Raji (cell line): ENCODE results near the gene SNX25.
A peak's percentile ranks its signal among the peaks of the same experiment; 100 is the strongest.

ENCODE experiments used
- POLR2A ChIP-seq: IDR thresholded peaks from 2 replicates; pipeline ENCODE4 v1.6.1; 2011; ENCODE audit warnings: low read depth, low read length, control low read depth; ENCODE audit not compliant: insufficient read depth

The SNX25 gene

DNA sequence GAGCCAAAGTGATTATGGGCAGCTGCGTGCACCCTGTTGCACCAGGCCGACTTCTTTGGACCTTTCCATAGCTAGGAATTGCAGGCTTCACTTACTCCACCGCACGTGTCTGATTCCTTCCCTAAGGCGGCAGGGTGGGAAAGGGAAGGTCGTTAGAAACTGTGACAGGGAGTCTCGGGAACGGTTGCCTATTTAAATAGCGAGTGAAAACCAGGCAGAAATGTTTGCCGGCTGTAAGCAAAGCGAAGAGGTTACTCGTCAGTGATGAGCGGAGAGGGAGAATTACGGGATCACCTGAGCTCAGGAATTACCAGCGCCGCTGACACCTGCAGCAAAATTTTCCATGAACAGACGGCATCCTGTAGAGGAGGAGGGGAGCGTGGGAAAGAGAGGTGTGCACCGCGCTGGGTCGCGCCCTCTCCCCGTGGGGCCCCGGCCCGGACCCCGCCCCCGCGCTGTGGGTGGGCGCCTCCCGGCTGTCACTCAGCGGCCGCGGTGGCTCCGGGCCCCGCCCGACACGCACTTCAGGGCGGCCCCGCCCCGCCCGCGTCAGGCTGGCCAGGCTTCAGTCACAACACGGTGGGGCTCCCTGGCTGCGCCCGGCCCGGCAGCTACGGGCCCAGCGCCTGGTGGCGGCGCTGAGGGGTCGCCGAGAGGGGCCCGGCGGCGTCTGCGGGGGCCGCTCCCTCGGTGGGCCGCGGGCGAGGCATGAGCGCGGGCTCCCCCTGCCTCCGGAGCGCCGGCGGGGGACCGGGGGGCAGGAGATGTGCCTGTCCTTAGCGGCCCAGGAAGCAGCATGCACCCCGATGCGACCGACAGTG is at the start of gene SNX25:
Gene SNX25 (plus strand): TSS at position 568 of the 821 bp plus-strand sequence. CDS start 229 bp downstream, at position 797.
- TF ChIP-seq POLR2A = peak; percentile 71

DNA sequence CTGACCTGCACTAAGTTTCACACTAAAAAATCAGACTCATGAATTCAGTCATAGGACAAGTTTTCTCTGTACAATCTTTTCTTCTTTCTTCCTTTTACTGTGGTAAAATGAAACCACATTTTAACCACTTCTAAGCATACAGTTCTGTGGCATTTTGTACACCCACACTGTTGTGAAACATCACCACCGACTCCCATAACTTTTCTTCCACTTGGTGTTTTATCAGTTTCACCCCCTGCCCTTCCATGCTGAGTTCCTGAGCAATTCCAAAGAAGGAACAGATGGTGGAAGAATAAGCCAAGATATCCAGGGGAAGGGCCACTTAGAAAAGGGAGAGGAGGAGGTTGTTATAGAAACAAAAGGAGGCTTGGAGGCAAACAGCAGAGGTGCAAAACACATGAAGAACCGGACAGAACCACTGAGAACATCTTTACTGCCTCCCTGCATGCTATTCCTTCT is 43.8 kb upstream of the SNX25 start:
- no peak for TF ChIP-seq POLR2A

DNA sequence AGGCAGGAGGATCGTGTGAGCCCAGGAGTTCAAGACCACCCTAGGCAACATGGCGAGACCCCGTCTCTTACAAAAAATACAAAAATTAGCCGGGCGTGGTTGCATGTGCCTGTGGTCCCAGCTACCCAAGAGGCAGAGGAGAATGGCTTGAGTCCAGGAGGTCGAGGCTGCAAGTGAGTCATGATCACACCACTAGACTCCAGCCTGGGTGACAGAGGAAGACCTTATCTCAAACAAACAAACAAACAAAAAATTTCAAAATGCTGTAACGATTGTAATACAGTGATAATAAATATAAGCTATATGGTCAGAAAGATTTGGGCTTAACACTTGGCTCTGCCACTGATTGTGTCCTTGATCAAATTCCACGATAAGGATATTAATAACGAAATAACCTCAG is 42.2 kb upstream of the SNX25 start:
- no peak for TF ChIP-seq POLR2A

DNA sequence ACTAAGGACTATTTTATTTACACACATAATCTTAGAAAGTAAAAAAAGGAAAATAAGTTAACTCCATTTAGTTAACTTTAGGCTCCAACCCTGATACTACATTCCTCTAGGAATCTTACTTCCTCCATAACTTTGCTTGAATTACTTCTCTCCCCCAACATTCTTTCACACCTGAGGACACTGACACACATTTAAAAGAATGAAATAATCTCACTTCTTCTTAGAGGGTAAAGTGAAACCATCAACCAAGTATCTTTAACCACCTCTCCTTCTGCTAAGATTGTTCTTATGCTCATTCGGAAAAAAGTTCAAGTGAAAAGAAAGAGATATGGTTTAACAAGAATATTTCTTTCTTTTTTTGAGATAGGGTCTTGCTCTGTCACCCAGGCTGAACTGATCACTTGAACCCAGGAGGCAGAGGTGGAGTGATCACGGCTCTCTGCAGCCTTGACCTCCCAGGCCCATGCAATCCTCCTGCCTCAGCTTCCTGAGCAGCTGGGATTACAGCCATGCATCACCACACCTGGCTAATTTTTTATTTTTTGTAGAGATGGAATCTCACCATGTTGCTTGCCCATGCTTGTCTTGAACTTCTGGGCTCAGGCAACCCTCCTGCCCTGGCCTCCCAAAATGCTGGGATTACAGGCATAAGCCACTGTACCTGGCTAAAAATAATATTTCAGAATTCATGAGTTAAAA is 37.9 kb upstream of the SNX25 start:
- TF ChIP-seq POLR2A = no peak

GRCh38 chr4:185179488-185179887 is 29.9 kb upstream of the SNX25 start:
- TF ChIP-seq POLR2A = no peak

DNA sequence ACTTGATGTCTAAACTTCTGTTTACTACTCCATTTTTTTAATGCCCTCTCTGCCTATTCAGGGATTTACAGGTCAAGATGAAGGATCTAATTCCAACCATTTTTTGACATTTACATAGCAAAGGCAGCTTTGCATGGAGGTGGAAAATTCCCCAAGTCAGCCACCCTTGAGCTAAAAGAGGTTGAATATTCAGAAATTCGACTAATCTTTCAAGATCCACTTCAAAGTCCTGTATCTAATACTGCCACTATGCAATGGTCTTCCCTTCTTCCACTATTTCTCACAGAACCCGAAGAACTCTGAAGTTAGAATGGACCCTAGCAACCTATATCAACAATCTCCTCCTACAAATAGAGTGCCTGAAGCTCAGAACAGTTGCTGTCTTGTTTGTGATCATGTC is 27.2 kb upstream of the SNX25 start:
- no peak for TF ChIP-seq POLR2A

GRCh38 chr4:185183622-185184281 is 25.6 kb upstream of the SNX25 start:
- TF ChIP-seq POLR2A = no peak

- no peak for TF ChIP-seq POLR2A
Observed at GRCh38 chr4:185186769-185187168, 22.6 kb upstream of the SNX25 start.

GRCh38 chr4:185189606-185190305 is 19.6 kb upstream of the SNX25 start:
- TF ChIP-seq POLR2A = no peak

DNA sequence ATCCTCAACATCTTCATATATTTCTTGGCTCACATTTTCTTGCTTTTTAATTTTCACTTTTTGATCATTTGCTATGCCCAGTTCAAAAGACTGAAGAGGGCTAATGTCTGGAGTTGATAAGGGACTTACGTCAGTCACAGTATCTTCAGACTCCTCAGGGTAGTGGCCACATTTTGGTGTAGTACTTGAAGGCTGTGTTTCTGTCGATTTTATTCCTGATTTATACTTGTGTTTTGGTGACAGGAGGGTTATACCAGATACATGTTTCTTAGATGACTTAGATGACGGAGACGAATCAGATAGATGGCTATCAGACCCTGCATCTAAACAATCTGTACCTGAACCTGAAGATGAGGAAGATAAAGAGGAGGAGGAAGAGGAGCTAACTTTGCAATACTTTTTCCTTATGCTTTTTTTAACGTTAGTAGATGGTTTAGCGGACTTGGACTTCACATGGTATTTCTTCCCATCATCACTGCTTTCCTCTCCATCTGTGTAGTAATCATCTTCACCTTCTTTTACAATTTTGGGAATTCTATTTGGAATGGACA is 19.0 kb upstream of the SNX25 start:
- no peak for TF ChIP-seq POLR2A

DNA sequence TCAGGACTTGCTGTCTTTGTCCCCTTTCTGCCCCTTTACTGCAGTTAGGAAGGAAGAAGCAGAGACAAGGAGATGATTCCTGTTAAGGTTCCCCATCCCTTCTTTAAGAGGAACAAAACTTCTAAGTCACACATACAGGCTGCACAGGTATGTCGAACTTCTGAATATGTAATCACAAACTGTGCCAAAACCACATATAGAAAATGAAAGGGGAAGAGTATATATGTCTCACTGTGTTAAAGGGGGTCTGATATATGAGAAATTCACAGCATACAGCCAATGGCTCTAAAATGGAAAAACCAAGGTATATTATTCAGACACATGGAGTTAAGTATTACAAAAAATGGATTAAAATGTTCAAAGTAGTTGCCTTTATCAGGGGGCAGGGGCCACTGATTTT is 17.3 kb upstream of the SNX25 start:
- TF ChIP-seq POLR2A = no peak

GRCh38 chr4:185194924-185195888 is 14.2 kb upstream of the SNX25 start:
- TF ChIP-seq POLR2A = no peak

DNA sequence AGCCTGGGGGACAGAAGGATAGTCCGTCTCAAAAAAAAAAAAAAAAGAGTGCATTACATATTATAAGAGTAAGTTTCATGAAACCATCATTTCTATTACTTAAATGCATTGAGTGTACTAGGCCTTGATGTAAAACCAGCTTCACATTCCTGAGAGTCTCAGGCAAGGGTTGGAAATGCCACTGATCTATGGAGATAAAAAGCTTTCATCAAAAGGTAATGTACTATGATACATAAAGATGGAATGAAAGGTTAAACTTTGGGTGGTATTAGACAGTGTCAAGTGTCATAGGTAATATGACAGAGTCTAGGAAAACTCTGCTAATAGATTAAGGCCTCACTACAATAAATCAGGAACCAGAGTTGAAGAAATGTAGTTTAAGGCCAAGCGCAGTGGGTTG is 13.0 kb upstream of the SNX25 start:
- TF ChIP-seq POLR2A = no peak
